Measurements from ENCODE around the gene LPP. TPM values are rescaled to one million over a fixed set of nuclear protein-coding genes. Genes with fewer than 3 reads are reported as not detected.

Gene LPP
- total RNA-seq, 1 experiment from 2014 or later, result 54.0 TPM

GRCh38 chr3:188605905-188606304, 451.9 kb downstream of the LPP start:
- Histone ChIP-seq H3K9me3 (ENCODE audit: control insufficient read depth in 1 of 2, insufficient read depth in 1 of 2, low read depth in 1 of 2, low read length in 2 of 2) (peaks cover 3 to 4% of the 10 kb centered on the region in 2 experiments; a peak in 1 of 4 replicates), H3K4me2 (ENCODE audit: low read length) (no peak overlapping the region), H3K27ac (ENCODE audit: low read depth, low read length) (no peak overlapping the region), H2AFZ (ENCODE audit: low read depth, low read length, poor library complexity, severe bottlenecking) (no peak overlapping the region), H3K79me2 (ENCODE audit: insufficient read depth, low read length) (no peaks in the 10 kb centered on the region), H3K36me3 (ENCODE audit: control insufficient read depth in 1 of 2, insufficient read depth in 2 of 2, low read length in 2 of 2) (peaks cover 0 to 8% of the 10 kb centered on the region in 2 experiments; a peak in 1 of 4 replicates), H4K20me1 (ENCODE audit: insufficient read depth) (no peaks in the 10 kb centered on the region), H3K27me3 (ENCODE audit: insufficient read depth, low read length) (no peaks in the 10 kb centered on the region), H3K9me2 (ENCODE audit: insufficient read depth) (no peaks in the 10 kb centered on the region), H3K4me3 (replicated peaks in 1 of 2; ENCODE audit: low read depth in 1 of 2, low read length in 2 of 2) (no peak overlapping the region), H3K9ac (ENCODE audit: low read length) (no peak overlapping the region), H3K4me1 (ENCODE audit: control insufficient read depth in 1 of 2, insufficient read depth in 2 of 2, low read length in 2 of 2) (no peaks in the 10 kb centered on the region)
- BruUV-seq (replicated peaks), result no TSS peak
- ChIA-PET RAD21 (ENCODE audit: low non-redundant PET in 1 of 2, low total read pairs in 2 of 2, uncharacterized antibody in 2 of 2, unreplicated experiment in 2 of 2) (no interaction called here), POLR2A (no interaction called here), CTCF (no interaction called here)
- TF ChIP-seq EGR1 (IDR thresholded peaks at IDR 0.05; ENCODE audit: low read depth) (no peak), REST (IDR thresholded peaks at IDR 0.05; ENCODE audit: low read depth) (no peak), ZBTB33 (IDR thresholded peaks at IDR 0.05; ENCODE audit: extremely low read depth, insufficient replicate concordance, low read length) (no peak), FOSL1 (IDR thresholded peaks at IDR 0.05; ENCODE audit: low read depth) (no peak), EZH2phosphoT487 (IDR thresholded peaks at IDR 0.05; ENCODE audit: borderline replicate concordance) (no peak), TCF7L2 (IDR thresholded peaks at IDR 0.05; ENCODE audit: borderline replicate concordance, extremely low read depth, insufficient read depth, insufficient read length) (no peak), CTCF (IDR thresholded peaks at IDR 0.05 in 2 of 3, conservative IDR thresholded peaks at IDR 0.05 in 1 of 3; ENCODE audit: borderline replicate concordance in 1 of 3, insufficient read depth in 1 of 3, low read depth in 2 of 3, low read length in 2 of 3) (no peak)
- ATAC-seq, result no peak
- DNase-seq (ENCODE audit: low read depth, low spot score), result no peak
- intact Hi-C loops (cut with micrococcal nuclease), result no loop called here
